ENCODE data around the gene GLG1.
"Not testable (repeated sequence)": the region's sequence is repeated elsewhere in the genome, so short reads cannot be mapped to it uniquely, and the experiment has no call there.

Gene GLG1

GRCh38 chr16:74606521-74607309 lies at the start of gene GLG1:
GLG1 (minus strand) TSS chr16:74607114; CDS start chr16:74607094, 20 bp downstream.
- DNase-seq (ENCODE audit: low read depth, low spot score): no peak

- DNase-seq (ENCODE audit: low read depth, low spot score): no peak
Measured at GRCh38 chr16:74654536-74655050, 47.7 kb upstream of the GLG1 start.

- DNase-seq (ENCODE audit: low read depth, low spot score): not testable (repeated sequence)
Measured at GRCh38 chr16:74652883-74653282, 46.0 kb upstream of the GLG1 start.

- no peak for DNase-seq (ENCODE audit: low read depth, low spot score)
Measured at GRCh38 chr16:74652249-74652648, 45.3 kb upstream of the GLG1 start.

GRCh38 chr16:74651841-74652240 lies 44.9 kb upstream of the GLG1 start:
- no peak for DNase-seq (ENCODE audit: low read depth, low spot score)

- DNase-seq (ENCODE audit: low read depth, low spot score): no peak
Measured at GRCh38 chr16:74650966-74651567, 44.2 kb upstream of the GLG1 start.

GRCh38 chr16:74649839-74650504 lies 43.1 kb upstream of the GLG1 start:
- DNase-seq (ENCODE audit: low read depth, low spot score): no peak

- DNase-seq (ENCODE audit: low read depth, low spot score): no peak
Measured at GRCh38 chr16:74641969-74642368, 35.1 kb upstream of the GLG1 start.

- no peak for DNase-seq (ENCODE audit: low read depth, low spot score)
Measured at GRCh38 chr16:74637742-74638453, 31.0 kb upstream of the GLG1 start.

- no peak for DNase-seq (ENCODE audit: low read depth, low spot score)
Measured at GRCh38 chr16:74635303-74635702, 28.4 kb upstream of the GLG1 start.

GRCh38 chr16:74633686-74634085 lies 26.8 kb upstream of the GLG1 start:
- DNase-seq (ENCODE audit: low read depth, low spot score): no peak

GRCh38 chr16:74627506-74628220 lies 20.7 kb upstream of the GLG1 start:
- no peak for DNase-seq (ENCODE audit: low read depth, low spot score)

GRCh38 chr16:74626741-74627416 lies 20.0 kb upstream of the GLG1 start:
- no peak for DNase-seq (ENCODE audit: low read depth, low spot score)

GRCh38 chr16:74625500-74626350 lies 18.8 kb upstream of the GLG1 start:
- DNase-seq (ENCODE audit: low read depth, low spot score): no peak

GRCh38 chr16:74623839-74624235 lies 16.9 kb upstream of the GLG1 start:
- DNase-seq (ENCODE audit: low read depth, low spot score): no peak

GRCh38 chr16:74623214-74623838 lies 16.4 kb upstream of the GLG1 start:
- DNase-seq (ENCODE audit: low read depth, low spot score): no peak

- no peak for DNase-seq (ENCODE audit: low read depth, low spot score)
Measured at GRCh38 chr16:74622005-74622404, 15.1 kb upstream of the GLG1 start.

- no peak for DNase-seq (ENCODE audit: low read depth, low spot score)
Measured at GRCh38 chr16:74617206-74617788, 10.4 kb upstream of the GLG1 start.

- DNase-seq (ENCODE audit: low read depth, low spot score): no peak
Measured at GRCh38 chr16:74611721-74612120, 4.8 kb upstream of the GLG1 start.
